HG02884 (cell line): ENCODE data around the gene POR.

Source experiments
- ATAC-seq: cut with Tn5 transposase; IDR thresholded peaks from one replicate; pipeline ENCODE4 v1.9.1; 2021; ENCODE audit warnings: mild to moderate bottlenecking, moderate library complexity; ENCODE audit not compliant: unreplicated experiment

Gene POR

GRCh38 chr7:75971309-75971960, 56.5 kb downstream of the POR start:
- no peak for ATAC-seq

- ATAC-seq, result no peak
Measured at GRCh38 chr7:75971961-75972763, 57.2 kb downstream of the POR start.

GRCh38 chr7:75977743-75978142, 62.8 kb downstream of the POR start:
- ATAC-seq, result no peak

GRCh38 chr7:75979759-75980429, 64.9 kb downstream of the POR start:
- no peak for ATAC-seq

GRCh38 chr7:75980430-75981202, 65.7 kb downstream of the POR start:
- no peak for ATAC-seq

- no peak for ATAC-seq
Measured at GRCh38 chr7:75981203-75981452, 66.2 kb downstream of the POR start.

GRCh38 chr7:75981453-75982305, 66.7 kb downstream of the POR start:
- no peak for ATAC-seq

- no peak for ATAC-seq
Measured at GRCh38 chr7:75982306-75983064, 67.5 kb downstream of the POR start.

- ATAC-seq, result no peak
Measured at GRCh38 chr7:75983471-75984129, 68.6 kb downstream of the POR start.

- ATAC-seq, result no peak
Measured at GRCh38 chr7:75984130-75985008, 69.4 kb downstream of the POR start.

GRCh38 chr7:75985009-75985517, 70.1 kb downstream of the POR start:
- ATAC-seq, result no peak

- no peak for ATAC-seq
Measured at GRCh38 chr7:75985518-75986146, 70.7 kb downstream of the POR start.

- no peak for ATAC-seq
Measured at GRCh38 chr7:75986147-75986781, 71.3 kb downstream of the POR start.

- no peak for ATAC-seq
Measured at GRCh38 chr7:75987026-75987804, 72.3 kb downstream of the POR start.

GRCh38 chr7:75987805-75988567, 73.0 kb downstream of the POR start:
- no peak for ATAC-seq
